Activated naive CD4-positive, alpha-beta T cell treated with anti-CD3 and anti-CD28 coated beads, Interleukin-2, amount 50 U/mL, for 72 hours (primary cell): ENCODE results near the gene GRID1. TPM values are rescaled to one million over a fixed set of nuclear protein-coding genes. Genes with fewer than 3 reads are reported as not detected.
"Not testable (repeated sequence)": the region's sequence is repeated elsewhere in the genome, so short reads cannot be mapped to it uniquely, and the experiment has no call there.

Source experiments
- ATAC-seq, 2 donors: fragments of 150-1000 bp; cut with Tn5 transposase; 2 replicates each; pipeline ENCODE4 v1.10.0; 2021; ENCODE audit warnings: mild to moderate bottlenecking in 2 of 2, moderate library complexity in 2 of 2
- DNase-seq, 2 donors: peaks; one replicate each; pipeline ENCODE4 v3.0.0; 2021 to 2022; ENCODE audit warnings: low spot score in 2 of 2
- H3K27ac Mint-ChIP-seq, 2 donors: one replicate each; pipeline ENCODE4 v1.8.0; 2022; ENCODE audit warnings: mild to moderate bottlenecking in 2 of 2, mixed read lengths in 2 of 2
- H3K36me3 Mint-ChIP-seq, 2 donors: one replicate each; pipeline ENCODE4 v1.8.0; 2022; ENCODE audit warnings: mixed read lengths in 2 of 2
- H3K9me3 Mint-ChIP-seq, 2 donors: one replicate each; pipeline ENCODE4 v1.8.0; 2022; ENCODE audit warnings: mixed read lengths in 2 of 2
- total RNA-seq, 2 donors: library from RNA; stranded (reverse); gene quantifications; one replicate each; pipeline ENCODE4 v1.2.3, GENCODE V29; 2022

The GRID1 gene
- total RNA-seq, 2 donors from 2014 or later, result not detected

GRCh38 chr10:85934586-85934985 is 432.0 kb downstream of the GRID1 start:
- no peaks in the 10 kb centered on the region for H3K9me3 Mint-ChIP-seq
- ATAC-seq (no peak), DNase-seq (no peak)
- H3K36me3 Mint-ChIP-seq, result no peaks in the 10 kb centered on the region
- H3K27ac Mint-ChIP-seq, result no peak overlapping the region

DNA sequence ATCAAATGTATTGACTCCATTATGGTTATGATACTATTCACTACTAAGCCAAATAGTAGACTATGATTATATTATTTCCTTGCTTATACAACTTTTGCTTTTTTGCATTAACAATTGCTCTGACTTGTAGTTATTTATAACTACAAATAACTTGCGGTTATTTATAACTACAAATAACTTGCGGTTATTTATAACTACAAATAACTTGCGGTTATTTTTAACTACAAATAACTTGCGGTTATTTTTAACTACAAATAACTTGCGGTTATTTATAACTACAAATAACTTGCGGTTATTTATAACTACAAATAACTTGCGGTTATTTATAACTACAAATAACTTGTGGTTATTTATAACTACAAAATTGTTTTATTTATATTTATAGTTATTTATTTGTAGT is 436.6 kb downstream of the GRID1 start:
- not testable (repeated sequence) for ATAC-seq, H3K27ac Mint-ChIP-seq, H3K36me3 Mint-ChIP-seq, DNase-seq, H3K9me3 Mint-ChIP-seq

DNA sequence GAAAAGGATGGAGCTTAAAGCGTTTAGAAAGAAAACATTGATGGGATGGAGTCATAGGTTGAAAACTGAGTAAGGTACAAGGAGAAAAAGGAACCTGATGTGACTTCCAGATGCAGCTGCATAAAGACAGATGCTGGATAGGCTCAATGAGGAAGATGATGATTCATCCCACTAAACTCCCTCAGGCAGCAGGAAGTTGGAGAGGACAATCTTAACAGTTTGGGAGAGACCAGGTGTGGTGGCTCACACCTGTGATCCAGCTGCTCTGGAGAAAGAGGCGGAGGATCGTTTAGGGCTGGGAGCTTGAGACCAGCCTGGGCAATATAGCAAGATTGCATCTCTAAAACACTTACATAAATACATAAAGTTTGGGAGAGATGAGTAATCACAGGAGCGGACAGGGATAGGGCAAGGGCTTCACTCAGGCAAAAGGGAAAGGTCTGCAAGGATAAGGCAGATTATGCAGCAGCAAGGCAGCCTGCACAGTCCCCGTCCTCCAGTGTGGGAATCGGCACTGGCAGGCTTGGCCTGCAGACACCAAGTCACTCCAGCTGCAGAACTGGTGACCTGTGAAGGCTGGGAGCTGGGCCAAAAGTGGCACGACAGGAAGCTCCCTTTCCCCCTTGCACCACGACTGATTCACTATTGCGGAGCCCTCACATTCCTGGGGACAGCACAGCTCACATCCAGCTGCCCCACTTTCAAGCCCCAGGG is 438.5 kb downstream of the GRID1 start:
- no peaks in the 10 kb centered on the region for H3K36me3 Mint-ChIP-seq
- ATAC-seq, result no peak
- no peak overlapping the region for H3K27ac Mint-ChIP-seq
- no peaks in the 10 kb centered on the region for H3K9me3 Mint-ChIP-seq
- no peak for DNase-seq

DNA sequence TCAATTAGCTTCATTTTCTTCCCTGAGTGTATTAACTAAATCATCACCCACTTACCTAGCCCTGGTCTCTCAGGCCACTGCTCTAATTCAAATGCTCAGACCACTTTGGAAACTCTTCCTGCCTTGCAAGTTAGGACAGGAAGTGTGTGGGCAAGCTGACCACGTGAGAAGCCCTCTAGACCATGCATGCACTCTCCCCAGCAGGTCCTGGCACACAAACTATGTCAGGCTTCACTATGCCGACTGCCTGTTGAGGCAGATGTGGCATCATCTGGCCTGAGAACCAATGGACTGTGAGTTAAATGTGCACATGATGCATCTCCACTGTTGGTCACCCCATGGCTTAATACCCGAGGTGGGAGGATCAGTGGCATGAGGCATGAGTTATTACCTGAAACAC is 439.6 kb downstream of the GRID1 start:
- no peak overlapping the region for H3K27ac Mint-ChIP-seq
- ATAC-seq, result no peak
- H3K36me3 Mint-ChIP-seq, result no peaks in the 10 kb centered on the region
- H3K9me3 Mint-ChIP-seq, result no peaks in the 10 kb centered on the region
- no peak for DNase-seq

GRCh38 chr10:85926136-85926535 is 440.5 kb downstream of the GRID1 start:
- Mint-ChIP-seq H3K9me3 (no peaks in the 10 kb centered on the region), H3K36me3 (no peaks in the 10 kb centered on the region), H3K27ac (peak overlapping the region in 1 of 2 donors; percentile 31)
- ATAC-seq, result no peak
- DNase-seq, result no peak

DNA sequence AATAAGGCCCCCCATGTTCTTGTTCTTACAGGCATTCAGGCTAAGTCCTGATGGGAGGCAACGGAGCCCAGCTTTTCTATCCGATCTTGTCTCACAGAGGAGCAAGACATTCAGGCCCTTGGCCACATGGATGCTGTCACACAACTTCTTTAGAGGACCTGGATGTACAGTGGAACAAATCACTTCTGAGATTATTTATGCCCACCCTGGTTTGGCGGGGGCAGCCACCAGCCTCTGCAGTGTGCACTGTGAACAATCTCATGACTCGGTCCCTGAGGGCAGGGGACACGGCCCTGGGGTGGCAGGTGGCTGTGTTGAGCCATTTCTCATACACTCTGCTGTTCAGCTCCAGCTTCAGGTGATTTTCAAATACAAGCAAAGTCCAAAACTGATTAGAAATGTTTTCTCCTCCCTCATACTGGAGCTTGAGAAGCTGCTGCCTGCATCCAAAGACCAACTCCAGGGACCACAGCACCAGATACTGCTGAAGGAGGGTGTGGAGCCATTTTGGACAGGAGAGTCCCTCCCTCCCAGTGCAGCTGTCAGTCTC is 441.3 kb downstream of the GRID1 start:
- ATAC-seq (no peak), DNase-seq (no peak)
- no peaks in the 10 kb centered on the region for H3K9me3 Mint-ChIP-seq
- H3K27ac Mint-ChIP-seq, result no peak overlapping the region
- H3K36me3 Mint-ChIP-seq, result no peaks in the 10 kb centered on the region

DNA sequence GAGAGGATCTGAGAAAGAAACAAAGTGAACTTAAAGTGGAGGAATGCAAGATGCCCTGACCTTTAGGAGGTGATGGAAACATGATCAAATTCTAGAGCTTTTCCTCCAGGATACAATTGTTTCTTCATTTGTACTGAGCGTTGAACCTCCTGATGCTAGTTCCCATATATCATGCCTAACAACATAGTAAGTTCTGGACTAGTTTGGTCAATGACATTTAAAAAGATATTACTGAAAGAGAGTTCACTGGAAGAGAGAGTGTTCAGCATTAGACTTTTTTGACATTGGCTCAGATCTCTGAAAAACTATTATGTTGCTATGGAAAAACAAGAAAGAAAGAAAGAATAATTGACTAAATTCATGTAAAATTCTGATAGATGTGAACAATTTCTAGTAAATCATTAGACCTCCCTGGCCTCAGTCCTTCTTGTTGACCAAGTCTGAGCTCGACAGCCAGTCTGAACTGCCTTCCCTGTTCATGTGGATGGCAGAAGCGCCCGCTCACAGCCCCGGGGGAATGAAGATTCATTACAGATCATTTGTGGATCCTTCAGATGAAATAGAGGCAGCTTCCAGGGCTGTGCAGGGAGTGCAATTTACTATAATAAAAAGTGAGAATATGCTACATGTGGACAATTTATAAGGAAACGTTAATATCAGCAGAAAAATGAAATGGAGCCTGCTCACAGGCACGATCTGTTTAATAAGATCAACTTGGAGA is 442.1 kb downstream of the GRID1 start:
- no peak for DNase-seq
- no peak overlapping the region for H3K27ac Mint-ChIP-seq
- no peaks in the 10 kb centered on the region for H3K9me3 Mint-ChIP-seq
- no peak for ATAC-seq
- no peaks in the 10 kb centered on the region for H3K36me3 Mint-ChIP-seq

DNA sequence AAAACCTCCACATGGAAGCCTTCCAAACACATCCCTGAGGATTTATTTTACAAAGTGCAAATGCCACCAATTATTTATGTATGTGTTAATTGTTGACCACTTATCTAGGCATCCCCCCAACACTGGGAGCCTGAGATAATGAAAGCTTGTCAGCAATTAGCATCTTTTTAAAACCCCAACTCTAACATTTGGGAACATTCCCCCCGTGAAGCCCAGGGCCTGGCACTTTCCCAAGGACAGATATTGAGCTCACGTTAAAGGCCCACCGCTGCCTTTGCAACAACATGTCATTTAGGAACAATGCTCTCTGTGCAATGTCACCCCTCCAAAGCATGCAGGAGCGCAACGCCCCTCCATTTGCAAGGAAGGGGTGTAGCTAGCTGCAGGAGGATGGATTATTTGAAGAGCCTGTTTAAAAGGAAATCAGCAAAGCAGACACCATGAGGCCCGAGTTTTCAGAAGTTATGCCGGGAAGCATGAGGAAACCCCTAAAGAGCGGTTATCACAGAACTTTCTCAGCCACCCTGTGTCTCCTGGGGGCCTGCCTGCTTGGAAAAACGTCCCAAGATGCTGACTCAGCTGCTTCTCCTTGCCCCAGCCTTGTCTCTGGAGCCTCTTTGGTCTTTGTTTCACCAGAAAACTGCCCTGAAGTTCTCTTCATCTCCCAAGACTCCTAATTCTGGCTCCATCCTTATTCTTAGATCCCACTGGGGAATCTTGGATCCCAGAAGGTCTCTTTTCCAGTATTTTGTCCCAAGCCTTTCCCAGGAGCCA is 444.1 kb downstream of the GRID1 start:
- Mint-ChIP-seq H3K9me3 (no peaks in the 10 kb centered on the region), H3K36me3 (no peaks in the 10 kb centered on the region), H3K27ac (no peak overlapping the region)
- DNase-seq (no peak), ATAC-seq (no peak)

GRCh38 chr10:85921789-85922188 is 444.8 kb downstream of the GRID1 start:
- H3K9me3 Mint-ChIP-seq, result no peaks in the 10 kb centered on the region
- ATAC-seq, result no peak
- H3K36me3 Mint-ChIP-seq, result no peaks in the 10 kb centered on the region
- H3K27ac Mint-ChIP-seq, result no peak overlapping the region
- no peak for DNase-seq

GRCh38 chr10:85920311-85920710 is 446.3 kb downstream of the GRID1 start:
- no peak for ATAC-seq
- H3K9me3 Mint-ChIP-seq, result no peaks in the 10 kb centered on the region
- DNase-seq, result no peak
- H3K27ac Mint-ChIP-seq, result no peak overlapping the region
- H3K36me3 Mint-ChIP-seq, result no peaks in the 10 kb centered on the region

DNA sequence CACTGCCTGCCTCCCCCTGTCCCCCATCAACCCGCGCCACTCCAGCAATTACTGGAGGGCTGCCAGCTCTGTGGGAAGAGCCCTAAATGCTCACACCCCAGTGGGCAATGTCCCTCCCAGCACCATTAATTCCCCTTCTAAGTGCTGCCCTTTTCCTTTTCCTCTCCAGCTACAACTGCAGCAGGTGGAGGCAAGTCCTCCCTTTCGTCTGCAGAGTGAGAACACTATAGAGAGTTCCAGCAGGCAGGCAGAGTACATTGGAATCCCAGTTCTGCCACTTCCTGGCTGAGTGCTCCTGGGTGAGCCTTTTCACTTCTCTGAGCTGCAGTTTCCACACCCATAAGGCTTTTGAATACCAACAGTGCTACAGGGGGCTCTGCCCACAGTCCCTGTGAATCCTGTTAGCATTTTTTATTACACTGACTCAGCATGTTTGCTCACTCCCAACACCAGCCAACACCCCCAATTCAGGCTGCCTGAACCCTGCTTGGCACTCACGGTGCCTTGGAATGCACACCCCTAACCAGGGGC is 447.0 kb downstream of the GRID1 start:
- ATAC-seq (no peak), DNase-seq (no peak)
- Mint-ChIP-seq H3K9me3 (no peaks in the 10 kb centered on the region), H3K27ac (no peak overlapping the region), H3K36me3 (no peaks in the 10 kb centered on the region)

DNA sequence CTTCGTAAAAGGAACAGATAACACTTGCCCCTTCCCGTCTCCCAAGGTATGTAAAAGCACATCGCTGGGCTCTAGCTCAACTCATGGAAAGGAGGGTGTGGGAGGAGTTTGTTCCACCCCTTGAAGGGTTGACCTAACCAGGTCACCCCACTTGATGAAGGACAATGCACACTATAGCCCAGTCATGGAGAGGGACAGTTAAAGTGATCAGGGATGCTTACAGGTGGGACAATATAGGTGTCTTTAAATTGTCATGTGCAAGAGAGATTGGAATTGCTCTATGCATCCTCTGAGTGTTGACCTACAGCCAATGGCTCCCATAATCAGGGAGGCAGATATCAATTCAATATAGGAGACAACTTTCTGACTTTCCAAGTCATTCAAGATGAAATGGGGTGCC is 448.2 kb downstream of the GRID1 start:
- H3K27ac Mint-ChIP-seq, result no peak overlapping the region
- ATAC-seq (no peak), DNase-seq (no peak)
- no peaks in the 10 kb centered on the region for H3K9me3 Mint-ChIP-seq
- H3K36me3 Mint-ChIP-seq, result no peaks in the 10 kb centered on the region

GRCh38 chr10:85917601-85918000 is 449.0 kb downstream of the GRID1 start:
- ATAC-seq (no peak), DNase-seq (no peak)
- H3K27ac Mint-ChIP-seq, result no peak overlapping the region
- no peaks in the 10 kb centered on the region for H3K9me3 Mint-ChIP-seq
- H3K36me3 Mint-ChIP-seq, result no peaks in the 10 kb centered on the region

- ATAC-seq, result no peak
- Mint-ChIP-seq H3K27ac (no peak overlapping the region), H3K9me3 (no peaks in the 10 kb centered on the region), H3K36me3 (no peaks in the 10 kb centered on the region)
- no peak for DNase-seq
These were observed 449.5 kb downstream of the GRID1 start for GRCh38 chr10:85916994-85917573.

- ATAC-seq (no peak), DNase-seq (no peak)
- H3K36me3 Mint-ChIP-seq, result no peaks in the 10 kb centered on the region
- H3K9me3 Mint-ChIP-seq, result no peaks in the 10 kb centered on the region
- no peak overlapping the region for H3K27ac Mint-ChIP-seq
These were observed 450.3 kb downstream of the GRID1 start for GRCh38 chr10:85916286-85916685.

- Mint-ChIP-seq H3K9me3 (no peaks in the 10 kb centered on the region), H3K27ac (no peak overlapping the region), H3K36me3 (no peaks in the 10 kb centered on the region)
- no peak for ATAC-seq
- DNase-seq, result no peak
These were observed 451.2 kb downstream of the GRID1 start for GRCh38 chr10:85915245-85915846.
